Activated CD4-positive, CD25-positive, alpha-beta regulatory T cell (primary cell): ENCODE measurements around the gene TRAM2.

ENCODE experiments used
- DNase-seq, 4 experiments: peaks; one replicate each; lab custom pipeline; 2025; lab: John Stamatoyannopoulos, UW

Gene TRAM2

GRCh38 chr6:52546678-52547077, 30.2 kb downstream of the TRAM2 start:
- no peak for DNase-seq

DNA sequence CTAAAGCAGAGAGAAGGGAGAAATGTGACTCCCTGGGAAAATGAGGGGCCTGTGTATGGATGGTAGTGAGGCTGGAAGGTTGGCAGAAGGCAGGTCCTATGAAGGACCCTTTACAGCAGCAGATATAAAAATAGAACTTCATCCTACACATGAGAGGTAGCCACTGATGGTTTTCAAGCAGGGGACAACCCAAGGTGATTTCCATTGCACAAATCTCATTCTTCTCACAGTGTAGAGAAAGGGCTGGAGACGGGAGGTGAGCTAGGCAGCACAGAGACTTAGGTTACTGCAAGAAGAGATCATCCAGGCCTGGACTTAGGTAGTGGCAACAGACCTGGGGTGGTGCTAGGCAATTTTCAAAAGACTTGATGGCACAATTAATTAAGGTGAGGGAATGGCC, 30.7 kb downstream of the TRAM2 start:
- no peak for DNase-seq

GRCh38 chr6:52545406-52546119, 31.3 kb downstream of the TRAM2 start:
- no peak for DNase-seq

DNA sequence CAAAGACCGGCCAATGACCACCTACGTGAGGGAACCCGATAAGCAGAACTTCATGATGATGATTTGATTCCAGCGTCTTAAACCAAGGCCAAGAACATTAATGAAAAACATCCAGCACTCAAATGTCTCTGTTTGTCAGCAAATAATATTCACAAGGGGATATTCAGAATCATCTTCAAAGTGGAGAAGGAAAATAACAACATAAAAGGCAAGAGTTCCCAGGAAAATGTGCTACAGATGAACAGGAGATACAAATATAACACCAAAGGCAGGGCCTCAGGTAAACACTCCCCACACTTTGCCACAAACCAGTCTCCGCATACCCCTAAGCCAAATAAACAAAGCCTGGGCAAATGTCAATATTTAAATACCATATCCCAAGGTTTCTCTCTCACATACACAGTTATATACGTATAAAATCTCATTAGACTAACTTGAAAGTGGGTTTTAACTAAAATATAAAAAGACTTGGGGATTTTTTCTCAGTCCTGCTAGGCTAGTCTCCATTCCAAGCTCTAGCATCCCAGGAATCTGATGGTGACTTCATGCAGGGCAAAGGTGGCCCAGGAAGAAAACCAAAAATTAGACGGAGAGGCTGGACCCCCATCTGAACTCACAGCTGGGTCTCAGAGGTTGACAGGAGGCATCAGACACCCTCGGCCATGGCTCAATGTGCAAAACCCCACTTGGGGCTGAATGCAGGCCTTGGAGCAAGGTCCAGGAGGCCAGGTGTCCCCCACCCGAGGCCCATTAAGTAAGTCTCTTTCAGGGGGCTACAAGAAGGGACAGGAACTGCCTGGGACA, 32.1 kb downstream of the TRAM2 start:
- no peak for DNase-seq

DNA sequence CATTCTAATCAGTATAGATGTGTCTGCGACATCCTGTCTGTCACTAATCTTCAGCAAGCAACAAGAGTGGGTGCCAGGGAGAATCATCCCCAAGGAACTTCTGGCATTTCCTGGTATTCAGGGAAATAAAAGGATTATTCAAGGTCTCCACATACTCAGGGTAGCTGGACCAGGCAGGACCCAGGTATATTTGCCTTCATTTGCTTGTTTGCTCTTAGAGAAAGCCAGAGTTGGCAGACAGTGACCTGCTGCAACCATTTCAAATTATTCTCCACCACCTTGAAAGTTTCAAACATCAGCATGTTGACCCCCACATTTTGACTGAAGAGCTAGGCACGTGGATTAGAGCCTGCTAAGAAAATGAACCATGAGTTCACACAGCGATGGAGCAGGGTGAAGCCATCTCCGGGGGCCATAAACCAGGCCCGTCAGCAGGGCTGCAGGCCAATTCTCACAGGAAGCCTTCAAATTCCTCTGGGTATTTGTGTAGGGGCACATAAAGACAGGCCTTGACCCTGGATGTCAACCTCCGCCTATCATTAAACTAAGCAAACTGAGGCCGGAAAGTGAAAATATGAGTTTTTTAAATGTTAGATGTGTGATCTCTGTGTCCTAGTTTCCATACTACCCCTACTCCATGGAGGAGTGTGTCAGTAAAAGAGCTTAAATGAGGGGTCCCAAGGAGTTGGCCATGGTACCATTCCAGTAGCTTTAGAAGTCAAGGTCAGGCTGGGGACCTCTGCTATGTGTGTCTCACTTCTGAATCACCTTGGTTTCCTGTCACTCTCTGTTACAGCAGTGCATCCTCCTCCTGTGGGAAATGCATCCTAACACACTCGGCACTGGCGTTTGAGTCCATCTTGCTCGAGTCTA, 32.9 kb downstream of the TRAM2 start:
- no peak for DNase-seq

DNA sequence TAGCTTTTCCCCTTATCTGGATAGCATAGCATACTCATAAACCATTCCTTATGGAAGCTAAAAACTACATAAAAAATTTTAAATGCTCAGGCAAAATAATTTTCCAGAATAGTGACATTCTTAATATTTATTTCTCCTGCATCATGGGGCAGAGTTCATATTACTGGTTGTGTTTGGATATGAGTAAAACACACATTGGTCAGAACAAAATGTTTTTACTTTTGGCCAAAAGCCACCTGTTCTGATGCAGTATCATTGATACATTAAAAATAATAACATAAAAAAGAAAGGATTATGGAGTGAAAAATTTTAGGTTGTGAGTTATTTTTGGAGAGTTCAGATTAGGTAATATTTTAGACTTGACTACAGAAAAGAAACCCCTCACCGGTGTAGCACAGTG, 33.6 kb downstream of the TRAM2 start:
- DNase-seq = no peak

- DNase-seq = no peak
Observed at GRCh38 chr6:52541135-52541534, 35.7 kb downstream of the TRAM2 start.

DNA sequence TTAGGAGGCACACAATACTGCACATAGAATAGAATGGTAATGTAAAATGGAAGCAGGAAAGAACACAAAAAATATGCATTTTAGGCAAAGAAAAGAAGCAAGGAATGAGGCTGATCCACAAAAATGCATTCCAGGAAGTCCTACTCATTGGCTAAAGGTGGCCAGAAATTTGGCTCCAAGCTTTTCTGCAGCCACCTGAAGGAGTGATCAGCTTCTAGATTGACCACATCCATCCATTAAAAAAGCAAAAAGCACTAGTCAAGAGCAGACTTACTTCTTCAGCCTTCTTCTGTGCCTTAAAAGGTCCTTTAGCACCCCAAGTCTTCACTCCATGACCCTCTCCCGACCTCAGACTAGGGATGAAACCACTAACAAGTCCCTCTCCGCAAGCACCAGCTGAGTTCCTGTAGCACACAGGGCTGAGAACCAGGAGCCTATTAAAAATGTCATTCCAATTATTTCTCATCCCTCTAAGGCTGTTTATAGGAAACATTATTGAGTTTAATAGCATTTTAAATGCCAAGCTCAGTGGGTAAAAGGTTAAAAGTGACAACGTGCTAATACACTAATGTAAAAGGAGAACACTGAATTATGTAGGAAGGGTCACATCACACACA, 36.5 kb downstream of the TRAM2 start:
- no peak for DNase-seq

- DNase-seq = no peak
Observed at GRCh38 chr6:52539607-52540006, 37.3 kb downstream of the TRAM2 start.

- no peak for DNase-seq
Observed at GRCh38 chr6:52538901-52539354, 37.9 kb downstream of the TRAM2 start.

GRCh38 chr6:52538252-52538900, 38.5 kb downstream of the TRAM2 start:
- no peak for DNase-seq

- DNase-seq = no peak
Observed at GRCh38 chr6:52537001-52537753, 39.7 kb downstream of the TRAM2 start.

DNA sequence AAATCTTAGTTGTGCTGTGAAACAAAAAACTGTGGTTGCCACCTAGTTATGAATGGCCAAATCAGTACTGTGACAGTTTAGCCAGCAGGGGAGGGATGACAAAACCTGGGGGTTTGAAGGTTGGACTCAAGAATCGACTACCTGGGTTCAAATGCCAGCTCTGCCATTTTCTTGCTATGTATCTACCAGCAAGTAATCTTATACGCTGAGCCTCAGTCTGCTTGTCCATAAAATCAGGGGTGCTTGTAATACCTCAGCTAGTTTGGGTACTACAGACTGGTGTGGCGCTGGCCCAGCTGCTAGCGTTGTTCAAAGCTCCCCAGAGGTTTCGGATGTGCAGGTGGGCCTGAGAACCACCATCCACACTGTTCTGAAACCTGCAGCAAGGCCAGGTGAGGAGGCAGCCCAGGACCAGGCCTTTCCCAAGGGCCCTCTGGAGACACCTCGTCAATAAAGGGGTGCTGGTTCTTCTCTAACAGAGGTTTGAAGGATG, 40.4 kb downstream of the TRAM2 start:
- no peak for DNase-seq

GRCh38 chr6:52535711-52536423, 41.0 kb downstream of the TRAM2 start:
- no peak for DNase-seq

DNA sequence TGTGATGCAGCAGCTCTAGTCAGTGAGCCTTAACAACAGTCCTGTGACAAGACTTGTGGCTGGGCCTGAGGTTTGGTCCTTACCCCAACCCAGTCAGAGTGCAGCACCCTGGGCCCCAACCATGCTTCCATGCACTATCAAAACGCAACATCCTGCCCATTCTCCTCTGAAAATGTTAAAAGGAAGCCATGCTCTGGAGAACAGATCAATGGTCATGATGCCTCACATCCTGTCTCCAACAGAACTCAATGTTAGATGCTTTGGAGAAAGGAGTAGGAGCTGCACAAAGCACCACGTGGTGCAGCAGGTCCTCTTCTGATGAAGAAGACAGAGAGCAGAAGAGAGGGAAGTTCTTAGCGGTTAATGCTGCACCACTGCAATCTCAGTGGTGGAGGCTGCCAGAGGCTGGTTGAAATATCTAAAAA, 41.9 kb downstream of the TRAM2 start:
- no peak for DNase-seq

DNA sequence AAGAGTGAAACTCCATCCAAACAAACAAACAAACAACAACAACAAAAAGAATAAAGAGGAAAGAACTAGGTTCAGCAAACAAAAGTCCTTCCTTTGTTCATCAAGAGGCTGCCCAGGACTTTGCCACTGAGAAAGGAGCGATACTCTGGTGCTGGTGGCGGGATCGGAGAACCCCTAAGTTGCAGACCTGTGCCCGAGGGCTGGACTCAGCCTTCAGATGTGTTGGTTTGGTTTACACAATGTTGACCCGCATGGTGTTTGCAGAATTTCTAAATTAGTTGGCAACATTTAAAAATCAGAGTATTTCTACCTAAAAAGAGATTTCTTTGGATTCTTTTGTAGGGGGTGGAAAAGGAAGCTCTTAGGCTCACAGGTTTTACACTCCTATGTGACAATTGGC, 42.5 kb downstream of the TRAM2 start:
- DNase-seq = no peak

DNA sequence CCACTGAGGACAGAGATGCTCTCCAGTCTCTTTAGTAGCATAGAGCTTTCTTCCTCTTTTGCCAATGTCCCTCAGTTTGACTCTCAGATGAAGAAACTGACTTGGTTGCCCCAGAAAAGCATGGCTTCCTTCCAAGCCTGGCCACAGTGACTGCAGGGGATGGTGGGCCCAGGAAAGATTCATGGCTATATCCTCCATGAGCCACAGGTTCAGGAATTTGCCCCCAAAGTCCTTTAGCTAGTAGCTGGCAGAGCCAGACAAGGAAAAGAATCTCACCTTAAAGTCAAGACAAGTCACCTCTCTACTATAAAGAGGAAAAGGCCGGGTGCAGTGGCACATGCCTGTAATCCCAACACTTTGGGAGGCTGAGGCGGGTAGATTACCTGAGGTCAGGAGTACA, 43.4 kb downstream of the TRAM2 start:
- DNase-seq = no peak

DNA sequence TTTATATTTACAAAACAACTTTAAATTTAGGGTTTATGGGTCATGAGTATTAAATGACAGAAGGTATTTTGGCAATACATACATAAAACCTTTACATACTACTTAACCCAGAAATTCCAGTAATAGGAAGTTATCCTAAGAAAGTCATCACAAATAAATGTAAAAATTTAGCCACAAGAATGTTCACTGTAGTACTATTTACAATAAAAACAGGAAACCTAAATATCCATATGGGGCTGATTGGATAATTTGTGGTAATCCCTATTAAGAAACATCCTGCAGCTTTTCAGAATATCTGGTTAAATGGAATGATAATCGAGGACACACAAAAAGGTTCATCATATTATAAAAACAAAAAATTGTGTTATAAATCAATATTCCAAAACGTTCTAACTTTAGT, 44.4 kb downstream of the TRAM2 start:
- DNase-seq = no peak

DNA sequence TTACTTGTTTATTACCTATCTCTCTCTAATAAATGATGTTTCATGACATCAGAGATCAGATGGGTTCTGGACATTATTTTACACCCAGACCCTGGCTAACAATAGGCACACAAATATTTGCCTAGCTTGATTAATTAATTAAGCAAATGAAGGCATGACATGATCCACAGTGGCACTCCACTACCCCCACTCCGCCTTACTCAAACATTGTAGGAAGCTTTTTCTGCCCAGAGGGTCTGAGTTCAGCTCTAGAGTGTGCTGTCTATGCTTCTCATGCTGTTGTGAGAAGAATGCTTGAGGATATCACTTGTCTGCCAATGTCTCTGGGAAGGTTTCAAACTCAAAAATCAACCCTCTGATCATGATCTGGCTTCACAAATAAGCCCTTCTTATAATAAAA, 45.0 kb downstream of the TRAM2 start:
- DNase-seq = no peak

DNA sequence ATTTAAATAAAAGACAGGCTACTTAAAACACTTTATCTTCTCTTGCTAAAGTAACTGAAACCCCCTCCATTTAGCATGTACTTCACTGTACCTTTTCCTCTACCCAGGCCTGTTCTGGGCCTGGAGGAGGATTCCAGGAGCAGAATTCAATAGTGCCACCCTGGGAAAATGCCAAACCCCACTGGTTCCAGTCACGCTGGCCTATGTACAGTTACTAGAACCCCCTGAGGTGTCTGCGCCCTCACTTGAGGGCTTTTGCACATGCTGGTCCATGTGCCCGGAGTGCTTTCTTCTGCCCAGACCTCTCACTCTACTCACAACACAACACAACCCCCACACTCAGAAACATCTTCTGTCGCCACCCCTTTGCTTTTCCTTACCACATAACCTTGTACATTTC, 45.5 kb downstream of the TRAM2 start:
- DNase-seq = no peak
